ENCODE measurements around the gene CD38. TPM values are rescaled to one million over a fixed set of nuclear protein-coding genes. Genes with fewer than 3 reads are reported as not detected.

Gene CD38
- total RNA-seq, 4 donors from 2014 or later: 2.7 to 7.5 (median 3.4) TPM; not detected in 1

DNA sequence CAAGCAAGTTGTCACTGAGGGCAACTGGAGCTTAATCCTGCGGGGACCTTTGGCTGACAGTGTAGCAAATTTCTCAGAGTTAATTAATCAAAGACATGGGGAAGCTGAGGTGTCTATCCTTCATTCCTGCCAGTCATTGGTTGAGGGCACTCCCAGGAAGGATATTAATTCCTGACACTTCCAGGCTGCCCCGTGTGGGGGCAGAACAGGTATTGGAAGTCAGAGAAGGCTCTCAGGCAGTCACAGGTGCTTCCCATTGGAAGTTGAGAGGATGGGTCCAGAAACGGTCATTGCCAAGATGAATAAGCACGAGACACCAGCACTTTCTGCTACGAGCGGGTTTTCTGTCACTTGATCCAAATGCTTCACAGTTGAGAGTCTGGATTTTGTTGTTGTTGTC is 29.1 kb upstream of the CD38 start:
- 78 to 90% methylated on average over 2 to 6 of the region's 6 CpGs for WGBS, 2 donors (ENCODE audit: low coverage in 1 of 2)
- in situ Hi-C loops (cut with MboI; ENCODE audit: low pct_ligation_motif_present in 1 of 4, low pct_unique_long_range_greater_than_20kb in 1 of 4, low sequenced_read_pairs in 3 of 4): loop anchor here in 1 of 4 donors (25.0 kb wide), 1 partner anchor 113 kb away; no protein-coding TSS in a partner anchor

GRCh38 chr4:15751153-15751552 is 27.0 kb upstream of the CD38 start:
- H3K27me3 ChIP-seq: no peaks in the 10 kb centered on the region
- H3K27ac ChIP-seq: no peak overlapping the region
- 90 to 95% methylated on average over 2 of the region's 2 CpGs for WGBS, 2 donors (ENCODE audit: low coverage in 1 of 2)
- TF ChIP-seq POLR2A (IDR thresholded peaks at IDR 0.05): no peak
- no peak for TF ChIP-seq EP300 (IDR thresholded peaks at IDR 0.05; ENCODE audit: low read depth)
- TF ChIP-seq, protein P1, sequence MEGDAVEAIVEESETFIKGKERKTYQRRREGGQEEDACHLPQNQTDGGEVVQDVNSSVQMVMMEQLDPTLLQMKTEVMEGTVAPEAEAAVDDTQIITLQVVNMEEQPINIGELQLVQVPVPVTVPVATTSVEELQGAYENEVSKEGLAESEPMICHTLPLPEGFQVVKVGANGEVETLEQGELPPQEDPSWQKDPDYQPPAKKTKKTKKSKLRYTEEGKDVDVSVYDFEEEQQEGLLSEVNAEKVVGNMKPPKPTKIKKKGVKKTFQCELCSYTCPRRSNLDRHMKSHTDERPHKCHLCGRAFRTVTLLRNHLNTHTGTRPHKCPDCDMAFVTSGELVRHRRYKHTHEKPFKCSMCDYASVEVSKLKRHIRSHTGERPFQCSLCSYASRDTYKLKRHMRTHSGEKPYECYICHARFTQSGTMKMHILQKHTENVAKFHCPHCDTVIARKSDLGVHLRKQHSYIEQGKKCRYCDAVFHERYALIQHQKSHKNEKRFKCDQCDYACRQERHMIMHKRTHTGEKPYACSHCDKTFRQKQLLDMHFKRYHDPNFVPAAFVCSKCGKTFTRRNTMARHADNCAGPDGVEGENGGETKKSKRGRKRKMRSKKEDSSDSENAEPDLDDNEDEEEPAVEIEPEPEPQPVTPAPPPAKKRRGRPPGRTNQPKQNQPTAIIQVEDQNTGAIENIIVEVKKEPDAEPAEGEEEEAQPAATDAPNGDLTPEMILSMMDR (IDR thresholded peaks at IDR 0.05): no peak
- no peak for TF ChIP-seq POLR2AphosphoS5 (IDR thresholded peaks at IDR 0.05)
- H3K4me1 ChIP-seq: no peaks in the 10 kb centered on the region
- H3K4me3 ChIP-seq: no peak overlapping the region
- intact Hi-C loops (cut with DNase I; ENCODE audit: low total_unique reads): no loop called here
- H3K9me3 ChIP-seq: no peaks in the 10 kb centered on the region
- H3K36me3 ChIP-seq: no peaks in the 10 kb centered on the region
- in situ Hi-C loops (cut with MboI; ENCODE audit: low pct_ligation_motif_present in 1 of 4, low pct_unique_long_range_greater_than_20kb in 1 of 4, low sequenced_read_pairs in 3 of 4): no loop called here
- DNase-seq: no peak

More for the DNA sequence above, 29.1 kb upstream of the CD38 start:
- Histone ChIP-seq H3K4me1 (no peaks in the 10 kb centered on the region), H3K36me3 (no peaks in the 10 kb centered on the region), H3K4me3 (no peak overlapping the region), H3K9me3 (no peaks in the 10 kb centered on the region), H3K27ac (no peak overlapping the region), H3K27me3 (no peaks in the 10 kb centered on the region)
- intact Hi-C loops (cut with DNase I; ENCODE audit: low total_unique reads): no loop called here
- no peak for DNase-seq
- TF ChIP-seq EP300 (IDR thresholded peaks at IDR 0.05; ENCODE audit: low read depth) (no peak), POLR2AphosphoS5 (IDR thresholded peaks at IDR 0.05) (no peak), POLR2A (IDR thresholded peaks at IDR 0.05) (no peak)
- TF ChIP-seq, protein P1 (IDR thresholded peaks at IDR 0.05): no peak

- H3K4me1 ChIP-seq: peaks cover 0 to 2% (median 0%) of the 10 kb centered on the region in 4 donors
- intact Hi-C loops (cut with DNase I; ENCODE audit: low total_unique reads) (no loop called here), in situ Hi-C loops (cut with MboI; ENCODE audit: low pct_ligation_motif_present in 1 of 4, low pct_unique_long_range_greater_than_20kb in 1 of 4, low sequenced_read_pairs in 3 of 4) (no loop called here)
- H3K4me3 ChIP-seq: no peak overlapping the region
- DNase-seq: no peak
- 92 to 100% methylated on average over 6 of the region's 6 CpGs for WGBS, 2 donors (ENCODE audit: low coverage in 1 of 2)
- no peaks in the 10 kb centered on the region for H3K36me3 ChIP-seq
- no peak for TF ChIP-seq POLR2A (IDR thresholded peaks at IDR 0.05)
- TF ChIP-seq, protein P1 (IDR thresholded peaks at IDR 0.05): no peak
- no peak for TF ChIP-seq POLR2AphosphoS5 (IDR thresholded peaks at IDR 0.05)
- TF ChIP-seq EP300 (IDR thresholded peaks at IDR 0.05; ENCODE audit: low read depth): no peak
- H3K27me3 ChIP-seq: no peaks in the 10 kb centered on the region
- no peak overlapping the region for H3K27ac ChIP-seq
- no peaks in the 10 kb centered on the region for H3K9me3 ChIP-seq
These were observed 25.0 kb upstream of the CD38 start for GRCh38 chr4:15753081-15753480.

DNA sequence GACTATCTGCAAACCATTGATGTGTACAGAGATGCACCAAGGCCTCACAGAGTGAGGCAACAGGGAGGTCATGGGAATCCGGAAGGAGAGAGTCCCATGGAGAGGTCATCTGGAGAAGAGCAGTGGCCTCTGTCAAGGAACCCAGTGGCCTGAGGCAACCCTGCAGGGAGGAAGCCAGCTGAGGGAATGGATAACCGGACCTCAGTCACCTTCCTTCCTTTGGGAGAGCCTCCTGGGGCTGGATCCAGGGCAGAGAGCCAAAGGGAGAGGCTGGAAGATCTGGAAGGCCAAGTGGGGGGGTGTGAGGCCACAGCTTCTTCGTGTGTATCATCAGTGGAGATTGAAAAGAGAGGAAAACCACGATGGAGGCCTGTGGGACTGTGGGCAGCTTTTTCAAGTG is 24.3 kb upstream of the CD38 start:
- in situ Hi-C loops (cut with MboI; ENCODE audit: low pct_ligation_motif_present in 1 of 4, low pct_unique_long_range_greater_than_20kb in 1 of 4, low sequenced_read_pairs in 3 of 4): no loop called here
- TF ChIP-seq, protein P1 (IDR thresholded peaks at IDR 0.05): no peak
- TF ChIP-seq POLR2AphosphoS5 (IDR thresholded peaks at IDR 0.05) (no peak), EP300 (IDR thresholded peaks at IDR 0.05; ENCODE audit: low read depth) (no peak), POLR2A (IDR thresholded peaks at IDR 0.05) (no peak)
- intact Hi-C loops (cut with DNase I; ENCODE audit: low total_unique reads): no loop called here
- H3K36me3 ChIP-seq: no peaks in the 10 kb centered on the region
- WGBS, 2 donors (ENCODE audit: low coverage in 1 of 2): 66% methylated on average over 4 of the region's 4 CpGs; no CpG with 5 or more reads in 1 of the 2 donors
- H3K9me3 ChIP-seq: no peaks in the 10 kb centered on the region
- no peaks in the 10 kb centered on the region for H3K27me3 ChIP-seq
- no peak overlapping the region for H3K4me3 ChIP-seq
- no peak for DNase-seq
- peaks cover 0 to 2% (median 0%) of the 10 kb centered on the region in 4 donors for H3K4me1 ChIP-seq
- no peak overlapping the region for H3K27ac ChIP-seq

Measured in transverse colon (tissue), 4 donors.